Nephron (organoid): ENCODE data around the gene ASGR2.

ENCODE experiments used
- H3K27ac Mint-ChIP-seq, 3 experiments: 2 replicates each; pipeline ENCODE4 v1.8.0; 2020; ENCODE audit warnings: mixed read lengths in 3 of 3, mild to moderate bottlenecking in 2 of 3, moderate library complexity in 1 of 3
- H3K27me3 Mint-ChIP-seq: 2 replicates; pipeline ENCODE4 v1.8.0; 2021; ENCODE audit warnings: low read depth, mild to moderate bottlenecking, moderate library complexity, mixed read lengths
- H3K36me3 Mint-ChIP-seq: 2 replicates; pipeline ENCODE4 v1.8.0; 2020; ENCODE audit warnings: low read depth, mixed read lengths
- H3K4me1 Mint-ChIP-seq: 2 replicates; pipeline ENCODE4 v1.8.0; 2020; ENCODE audit warnings: mixed read lengths
- H3K4me3 Mint-ChIP-seq, 3 experiments: 2 replicates each; pipeline ENCODE4 v1.8.0; 2020; ENCODE audit warnings: mild to moderate bottlenecking in 3 of 3, mixed read lengths in 3 of 3, moderate library complexity in 2 of 3
- H3K9me3 Mint-ChIP-seq: 2 replicates; pipeline ENCODE4 v1.8.0; 2020; ENCODE audit warnings: mixed read lengths
- TF ChIP-seq, protein P1 (sequence below), 3 experiments: fragments of 200-600 bp; sonication (generic); IDR thresholded peaks; one replicate each; pipeline ENCODE4 v1.5.0; 2021; ENCODE audit warnings: antibody characterized with exemption in 3 of 3; ENCODE audit not compliant: unreplicated experiment in 3 of 3

ASGR2 gene

DNA sequence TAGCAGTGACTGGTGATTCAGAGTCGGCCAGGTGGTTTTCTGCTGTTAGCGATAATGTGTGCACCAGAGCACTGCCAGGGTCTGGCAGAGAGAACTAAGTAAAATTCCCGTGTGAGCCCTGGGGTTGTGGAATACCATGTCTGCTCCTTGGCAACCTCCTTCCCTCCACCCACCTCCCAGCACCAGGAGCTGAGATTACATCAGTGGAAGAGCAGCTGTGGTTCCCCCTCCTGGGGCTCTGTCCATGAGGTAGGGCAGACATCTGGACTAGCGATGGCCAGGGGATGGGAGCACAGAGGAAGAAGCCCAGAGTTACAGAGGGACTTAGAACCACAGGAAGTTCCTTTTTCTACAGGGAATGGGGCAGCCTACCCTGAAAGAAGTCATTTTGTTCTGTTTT lies 50.4 kb downstream of the ASGR2 start:
- no peaks in the 10 kb centered on the region for H3K36me3 Mint-ChIP-seq
- H3K27ac Mint-ChIP-seq, result no peak overlapping the region
- no peak overlapping the region for H3K4me3 Mint-ChIP-seq
- peaks cover 5% of the 10 kb centered on the region for H3K4me1 Mint-ChIP-seq
- TF ChIP-seq, protein P1, sequence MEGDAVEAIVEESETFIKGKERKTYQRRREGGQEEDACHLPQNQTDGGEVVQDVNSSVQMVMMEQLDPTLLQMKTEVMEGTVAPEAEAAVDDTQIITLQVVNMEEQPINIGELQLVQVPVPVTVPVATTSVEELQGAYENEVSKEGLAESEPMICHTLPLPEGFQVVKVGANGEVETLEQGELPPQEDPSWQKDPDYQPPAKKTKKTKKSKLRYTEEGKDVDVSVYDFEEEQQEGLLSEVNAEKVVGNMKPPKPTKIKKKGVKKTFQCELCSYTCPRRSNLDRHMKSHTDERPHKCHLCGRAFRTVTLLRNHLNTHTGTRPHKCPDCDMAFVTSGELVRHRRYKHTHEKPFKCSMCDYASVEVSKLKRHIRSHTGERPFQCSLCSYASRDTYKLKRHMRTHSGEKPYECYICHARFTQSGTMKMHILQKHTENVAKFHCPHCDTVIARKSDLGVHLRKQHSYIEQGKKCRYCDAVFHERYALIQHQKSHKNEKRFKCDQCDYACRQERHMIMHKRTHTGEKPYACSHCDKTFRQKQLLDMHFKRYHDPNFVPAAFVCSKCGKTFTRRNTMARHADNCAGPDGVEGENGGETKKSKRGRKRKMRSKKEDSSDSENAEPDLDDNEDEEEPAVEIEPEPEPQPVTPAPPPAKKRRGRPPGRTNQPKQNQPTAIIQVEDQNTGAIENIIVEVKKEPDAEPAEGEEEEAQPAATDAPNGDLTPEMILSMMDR (IDR thresholded peaks at IDR 0.05; ENCODE audit: unreplicated experiment in 3 of 3), result no peak
- H3K9me3 Mint-ChIP-seq, result peaks cover 16% of the 10 kb centered on the region
- peaks cover 26% of the 10 kb centered on the region for H3K27me3 Mint-ChIP-seq

DNA sequence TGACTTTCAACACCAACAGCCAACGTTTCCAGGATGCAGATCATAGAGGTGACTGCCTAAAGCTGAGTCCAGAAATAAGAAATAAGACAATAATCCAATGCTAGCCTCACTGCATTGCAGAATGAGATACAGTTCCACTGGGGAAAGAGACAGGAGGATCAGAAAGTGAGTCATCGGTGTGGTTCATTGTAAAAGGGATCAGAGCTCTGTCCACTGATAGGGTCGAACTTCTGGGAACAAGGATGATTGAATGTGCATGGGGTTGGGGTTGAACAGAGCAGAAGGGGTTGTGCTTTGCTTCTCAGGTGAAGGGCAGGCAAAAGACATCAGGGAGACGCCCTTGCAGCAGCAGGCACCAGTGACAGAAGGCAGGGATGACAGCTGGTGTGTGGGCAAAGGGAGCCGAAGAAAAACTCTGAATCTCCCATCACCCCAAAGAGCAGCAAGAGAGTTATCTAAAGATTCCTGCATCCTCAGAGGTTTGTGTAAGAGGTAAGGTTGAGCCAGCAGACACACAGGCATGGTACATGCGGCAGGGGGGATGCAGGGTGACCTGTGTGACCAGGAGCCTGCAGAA lies 51.0 kb downstream of the ASGR2 start:
- H3K36me3 Mint-ChIP-seq, result no peaks in the 10 kb centered on the region
- TF ChIP-seq, protein P1 (IDR thresholded peaks at IDR 0.05; ENCODE audit: unreplicated experiment in 3 of 3), result no peak
- no peak overlapping the region for H3K4me3 Mint-ChIP-seq
- peaks cover 5% of the 10 kb centered on the region for H3K4me1 Mint-ChIP-seq
- H3K9me3 Mint-ChIP-seq, result peaks cover 10% of the 10 kb centered on the region
- H3K27ac Mint-ChIP-seq, result no peak overlapping the region
- H3K27me3 Mint-ChIP-seq, result peaks cover 26% of the 10 kb centered on the region

DNA sequence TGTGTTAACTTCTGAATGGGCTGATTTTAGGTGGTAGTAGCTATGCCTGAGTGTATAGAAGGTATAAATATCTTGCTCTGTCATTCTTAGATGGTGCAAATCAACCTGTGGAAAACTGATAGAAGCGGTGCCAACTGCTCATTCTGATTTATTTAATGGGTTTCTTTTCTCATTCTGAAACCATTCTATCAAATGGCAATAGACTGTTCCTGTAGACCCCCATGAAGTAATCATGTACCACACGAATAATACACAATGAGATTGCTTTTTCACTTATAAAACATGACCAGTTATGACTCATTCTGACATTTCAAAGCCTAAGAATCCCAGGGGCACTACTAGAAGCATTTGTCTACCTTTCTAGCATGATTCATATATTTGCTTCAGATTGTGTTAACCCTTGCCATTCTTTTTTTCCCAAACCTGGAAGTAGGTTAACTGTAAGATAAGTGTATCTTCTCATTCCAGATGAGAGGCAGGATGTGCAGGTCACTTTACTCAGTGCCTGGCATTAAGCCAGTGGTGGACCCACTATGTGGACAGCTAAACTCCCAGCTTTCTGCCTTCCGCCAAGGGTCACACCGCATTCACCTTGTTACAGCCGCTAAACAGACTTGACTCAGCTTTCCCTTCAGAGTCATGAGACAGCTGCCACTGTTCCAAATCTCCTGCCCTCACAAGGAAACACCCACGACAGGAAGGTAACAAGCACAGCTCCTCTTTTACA lies 54.3 kb downstream of the ASGR2 start:
- no peak overlapping the region for H3K27ac Mint-ChIP-seq
- H3K27me3 Mint-ChIP-seq, result peaks cover 22% of the 10 kb centered on the region
- no peaks in the 10 kb centered on the region for H3K36me3 Mint-ChIP-seq
- peaks cover 5% of the 10 kb centered on the region for H3K4me1 Mint-ChIP-seq
- H3K4me3 Mint-ChIP-seq, result no peak overlapping the region
- TF ChIP-seq, protein P1 (IDR thresholded peaks at IDR 0.05; ENCODE audit: unreplicated experiment in 3 of 3), result no peak
- no peaks in the 10 kb centered on the region for H3K9me3 Mint-ChIP-seq

DNA sequence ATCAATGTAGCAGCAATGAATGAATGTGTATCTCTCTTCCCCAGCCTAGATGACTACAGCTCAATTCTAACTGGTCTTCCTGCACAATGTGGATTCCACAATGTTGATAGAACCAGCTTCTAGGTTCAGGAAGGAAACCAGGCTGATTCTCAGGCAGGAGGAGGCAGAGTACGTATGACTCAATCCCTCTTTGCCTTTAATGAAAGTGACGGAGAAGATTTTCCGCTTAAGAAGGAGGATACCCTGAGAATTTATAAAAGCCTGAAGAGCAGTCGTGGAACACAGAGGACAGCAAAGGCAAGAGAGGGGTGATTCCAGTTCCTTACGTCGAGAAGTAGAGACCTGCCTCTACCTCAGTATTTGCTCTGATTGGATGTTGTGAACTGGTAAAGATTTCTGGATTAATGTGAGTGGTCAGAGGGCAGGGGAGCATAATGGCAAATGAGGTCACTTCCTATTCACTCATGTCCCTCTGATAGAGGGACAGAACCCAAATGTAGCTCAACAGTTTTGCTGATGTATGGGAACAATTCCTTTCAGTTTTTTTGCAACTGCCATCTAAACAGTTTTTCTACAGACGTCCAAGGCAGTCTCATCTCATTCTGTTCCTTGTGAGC lies 55.7 kb downstream of the ASGR2 start:
- Mint-ChIP-seq H3K9me3 (no peaks in the 10 kb centered on the region), H3K36me3 (no peaks in the 10 kb centered on the region), H3K27me3 (peaks cover 17% of the 10 kb centered on the region), H3K4me1 (peaks cover 5% of the 10 kb centered on the region), H3K4me3 (no peak overlapping the region), H3K27ac (no peak overlapping the region)
- TF ChIP-seq, protein P1 (IDR thresholded peaks at IDR 0.05; ENCODE audit: unreplicated experiment in 3 of 3), result no peak

DNA sequence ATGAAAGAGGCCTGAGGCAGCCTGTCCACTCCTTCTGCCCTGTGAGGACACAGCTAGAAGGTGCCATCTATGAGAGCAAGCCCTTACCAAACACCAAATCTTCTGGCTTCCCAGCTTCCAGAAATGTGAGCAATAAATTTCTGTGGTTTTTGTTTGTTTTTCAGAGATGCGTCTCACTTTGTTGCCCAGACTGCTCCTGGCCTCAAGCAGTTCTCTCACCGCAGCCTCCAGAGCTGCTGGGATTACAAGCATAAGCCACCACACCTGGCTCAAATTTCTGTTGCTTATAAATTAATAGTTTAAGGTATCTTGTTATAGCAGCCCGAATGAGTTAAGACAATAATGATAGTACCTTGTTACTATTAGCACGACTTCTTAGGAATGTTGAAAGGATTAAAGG lies 58.2 kb downstream of the ASGR2 start:
- Mint-ChIP-seq H3K4me3 (no peak overlapping the region), H3K27me3 (peaks cover 18% of the 10 kb centered on the region), H3K9me3 (no peaks in the 10 kb centered on the region), H3K27ac (no peak overlapping the region), H3K36me3 (no peaks in the 10 kb centered on the region), H3K4me1 (no peaks in the 10 kb centered on the region)
- TF ChIP-seq, protein P1 (IDR thresholded peaks at IDR 0.05; ENCODE audit: unreplicated experiment in 3 of 3), result no peak
